Fibroblast of peridontal ligament (primary cell): ENCODE results near the gene ABHD2.

Source experiments
- DNase-seq: peaks from one replicate; pipeline ENCODE4 v3.0.0-alpha.2; 2010; ENCODE audit errors: extremely low read depth

ABHD2 gene

DNA sequence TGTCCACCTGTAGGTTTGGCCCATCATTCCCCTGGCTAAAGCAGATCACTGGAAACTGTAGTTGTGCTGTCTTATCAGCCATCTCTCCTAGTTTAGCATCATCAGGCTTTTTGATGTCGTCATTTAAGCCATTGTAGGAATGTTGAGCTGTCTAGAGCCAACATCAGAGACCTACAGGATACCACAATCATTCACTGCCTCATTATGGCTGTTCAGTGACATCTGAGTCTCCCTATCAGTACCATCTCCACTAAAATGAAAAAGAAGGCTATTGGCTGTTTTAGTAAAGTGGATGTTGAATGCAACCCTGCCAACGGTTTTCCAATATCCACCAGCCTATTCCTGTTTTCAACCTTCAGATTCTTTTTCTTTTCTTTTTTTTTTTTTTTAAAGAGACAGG is 103.9 kb downstream of the ABHD2 start:
- DNase-seq = no peak

GRCh38 chr15:89192766-89193165 is 104.5 kb downstream of the ABHD2 start:
- DNase-seq = no peak

- no peak for DNase-seq
These were observed 106.4 kb downstream of the ABHD2 start for GRCh38 chr15:89194608-89195007.

DNA sequence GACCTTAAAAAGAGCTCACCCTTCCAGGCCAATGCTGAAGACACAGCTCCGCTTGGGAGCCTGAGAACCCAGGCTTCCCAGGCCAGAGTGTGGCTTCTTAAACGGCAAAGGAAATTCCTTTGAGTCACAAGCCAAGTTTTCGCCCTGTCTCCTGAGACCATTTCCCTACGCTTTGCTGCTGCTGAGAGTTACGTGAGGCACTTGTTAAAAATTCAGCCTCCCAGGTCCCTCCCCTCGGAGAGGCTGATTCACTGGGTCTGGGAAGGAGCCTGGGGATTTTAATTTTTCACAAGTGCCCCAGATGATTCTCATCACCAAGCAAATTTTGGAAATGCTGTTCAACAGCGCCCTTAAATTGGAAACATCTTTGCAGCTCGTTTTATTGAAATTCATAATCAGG is 107.6 kb downstream of the ABHD2 start:
- DNase-seq = peak; percentile 95

DNA sequence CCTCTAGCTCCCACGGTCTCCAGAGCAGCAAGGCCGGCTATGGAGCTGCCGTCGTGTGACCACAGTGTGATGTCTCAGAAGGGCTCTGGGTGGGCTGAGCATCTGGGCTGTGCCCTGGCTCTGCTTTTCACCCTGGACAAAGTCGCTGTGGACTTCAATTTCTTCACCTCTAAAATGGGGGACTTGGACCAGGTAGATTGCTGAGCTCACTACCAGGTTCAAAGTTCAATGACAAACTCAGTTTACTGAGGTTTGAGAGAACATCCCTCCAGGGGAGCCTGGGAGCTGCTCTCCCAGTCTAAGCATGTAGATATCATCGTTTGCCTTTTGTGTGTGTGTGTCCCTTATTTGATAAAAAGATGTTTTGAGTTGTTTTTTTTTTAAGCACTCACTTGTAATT is 108.0 kb downstream of the ABHD2 start:
- no peak for DNase-seq

- no peak for DNase-seq
These were observed 108.7 kb downstream of the ABHD2 start for GRCh38 chr15:89196994-89197393.

DNA sequence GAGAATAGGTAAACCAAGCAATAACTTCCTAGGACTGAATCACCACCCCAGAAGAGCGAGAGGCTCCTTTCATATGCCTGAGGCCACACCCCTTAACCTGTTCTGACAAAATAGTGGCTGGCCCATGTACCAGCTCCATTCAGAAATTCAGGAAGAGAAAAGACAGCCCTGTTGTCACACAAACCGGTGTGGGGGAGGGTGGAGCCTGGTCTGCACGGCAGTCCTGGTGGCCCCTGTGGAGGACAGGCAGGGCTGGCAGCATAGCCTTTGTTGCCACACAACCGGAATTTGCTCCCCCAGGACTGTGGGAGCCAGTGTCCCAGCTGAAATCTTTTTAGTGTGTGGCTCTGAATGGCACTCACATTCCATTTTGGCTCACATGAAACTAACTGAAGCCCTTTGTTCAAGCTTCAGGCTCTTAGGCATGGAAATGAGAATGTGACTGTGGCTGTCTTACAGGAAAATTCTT is 109.3 kb downstream of the ABHD2 start:
- no peak for DNase-seq

DNA sequence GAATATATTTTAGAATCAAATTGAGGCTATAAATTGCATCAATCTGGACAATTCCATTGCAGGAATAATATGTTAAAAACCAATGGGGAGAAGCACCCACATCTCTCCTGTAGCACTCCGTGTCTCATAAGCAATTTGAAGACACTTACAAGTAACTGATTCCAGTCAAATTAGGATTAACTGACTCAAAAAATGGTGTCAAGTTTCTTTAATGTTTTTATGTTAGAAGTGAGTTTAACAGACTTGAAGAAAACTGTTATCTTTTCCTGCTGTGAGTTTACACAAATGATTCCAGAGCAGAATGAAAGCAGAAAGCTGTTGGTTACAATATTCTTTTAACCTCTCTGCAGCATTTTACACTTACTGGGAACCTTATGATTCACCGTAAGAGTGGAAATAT is 109.9 kb downstream of the ABHD2 start:
- DNase-seq = no peak

DNA sequence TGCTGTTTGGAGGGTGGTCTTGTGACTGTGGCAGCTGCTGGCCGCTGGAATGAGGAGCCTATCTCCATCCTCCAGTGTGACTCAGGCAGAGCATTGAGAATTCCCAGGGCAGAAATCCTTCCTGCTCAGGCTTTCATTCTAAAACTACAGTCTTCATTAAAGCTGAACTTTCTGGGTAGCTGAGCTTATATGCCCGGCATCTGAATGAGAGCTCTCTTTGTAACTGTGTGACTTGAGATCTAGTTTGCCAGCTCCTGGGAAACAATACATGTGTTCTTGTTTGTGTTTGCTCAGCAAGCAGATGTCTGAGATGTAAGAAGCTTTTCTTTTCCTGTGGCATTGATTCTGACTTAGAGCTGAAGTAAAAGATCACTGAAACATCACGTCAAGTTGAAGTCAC is 110.7 kb downstream of the ABHD2 start:
- DNase-seq = peak; percentile 22

- DNase-seq = no peak
These were observed 111.5 kb downstream of the ABHD2 start for GRCh38 chr15:89199746-89200145.

DNA sequence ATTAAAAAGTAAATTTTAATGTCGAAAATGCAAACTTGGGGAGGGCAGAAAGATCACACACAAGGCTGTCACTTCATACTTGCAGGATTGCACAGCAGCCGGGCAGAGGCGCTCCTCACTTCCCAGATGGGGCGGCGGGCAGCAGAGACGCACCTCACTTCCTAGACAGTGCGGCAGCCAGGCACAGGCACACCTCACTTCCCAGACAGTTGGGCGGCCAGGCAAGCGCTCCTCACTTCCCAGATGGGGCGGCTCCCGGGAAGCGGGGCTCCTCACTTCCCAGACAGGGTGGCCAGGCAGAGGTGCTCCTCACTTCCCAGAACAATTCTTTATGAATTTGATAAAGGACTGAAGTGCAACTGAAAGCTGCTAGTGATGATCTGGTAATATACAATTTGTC is 111.9 kb downstream of the ABHD2 start:
- no peak for DNase-seq

DNA sequence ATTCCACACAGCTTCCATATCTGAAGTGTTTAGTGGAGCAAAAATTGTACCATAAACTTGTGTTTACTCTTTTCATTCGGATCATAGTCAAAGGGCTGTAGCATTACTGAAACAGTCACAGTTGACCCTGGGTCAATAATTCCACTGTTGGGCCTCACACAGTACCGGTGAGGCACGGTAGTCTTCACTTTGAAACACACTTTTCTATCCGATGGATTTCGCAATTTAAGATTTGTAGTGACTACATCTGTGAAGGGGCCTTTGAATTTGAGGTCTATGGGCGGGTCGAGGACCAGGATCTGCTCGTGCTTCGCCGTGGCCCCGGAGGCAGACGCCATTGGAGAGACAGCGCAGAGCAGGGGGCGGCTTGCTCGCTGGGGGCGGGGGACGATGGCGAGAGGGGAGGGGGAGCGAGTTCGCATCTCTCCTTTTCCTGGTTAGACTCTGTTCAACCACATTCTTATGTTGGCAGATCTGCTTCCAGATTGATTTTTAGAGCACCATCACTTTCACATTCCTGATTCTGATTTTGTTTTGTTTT is 113.3 kb downstream of the ABHD2 start:
- no peak for DNase-seq

GRCh38 chr15:89203705-89204273 is 115.5 kb downstream of the ABHD2 start:
- DNase-seq = no peak

DNA sequence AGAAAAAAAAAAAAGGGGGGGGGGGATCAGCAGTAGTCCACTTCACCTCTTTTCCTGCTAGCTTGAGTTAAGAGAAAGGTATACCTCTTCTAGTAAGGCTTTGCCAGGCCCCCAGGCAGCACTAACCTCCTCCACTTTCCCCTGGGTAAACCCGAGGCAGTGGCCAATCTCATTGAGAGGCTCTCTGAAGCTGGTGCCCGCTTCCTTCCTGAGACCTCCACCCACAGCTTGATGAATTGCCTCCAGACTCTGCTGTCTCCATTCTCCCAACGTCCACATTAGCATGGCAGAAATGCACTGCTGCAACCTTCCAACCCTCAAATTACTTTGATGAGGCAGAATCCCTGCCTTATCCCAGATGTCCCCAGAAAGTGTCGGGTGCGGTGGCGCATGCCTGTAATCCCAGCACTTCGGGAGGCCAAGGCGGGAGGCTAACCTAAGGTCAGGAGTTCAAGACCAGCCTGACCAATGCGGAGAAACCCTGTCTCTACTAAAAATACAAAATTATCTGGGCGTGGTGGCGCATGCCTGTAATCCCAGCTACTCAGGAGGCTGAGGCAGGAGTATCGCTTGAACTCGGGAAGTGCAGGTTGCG is 117.8 kb downstream of the ABHD2 start:
- no peak for DNase-seq

GRCh38 chr15:89206908-89207331 is 118.7 kb downstream of the ABHD2 start:
- peak; percentile 64 for DNase-seq

GRCh38 chr15:89208256-89208655 is 120.0 kb downstream of the ABHD2 start:
- no peak for DNase-seq

DNA sequence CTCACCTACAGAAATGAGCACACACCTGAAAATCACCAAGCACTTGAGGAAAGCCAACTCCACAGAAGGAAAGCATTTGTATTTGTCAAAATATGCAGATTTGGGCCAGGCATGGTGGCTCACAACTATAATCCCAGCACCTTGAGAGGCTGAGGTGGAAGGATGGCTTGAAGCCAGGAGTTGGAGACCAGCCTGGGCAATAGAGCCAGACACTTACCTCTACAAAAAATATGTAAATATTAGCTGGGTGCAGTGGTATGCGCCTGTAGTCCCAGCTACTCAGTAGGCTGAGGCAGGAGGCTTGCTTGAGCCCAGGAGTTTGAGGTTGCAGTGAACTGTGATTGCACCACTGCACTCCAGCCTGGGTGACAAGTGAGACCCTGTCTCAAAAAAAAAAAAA is 120.8 kb downstream of the ABHD2 start:
- no peak for DNase-seq

DNA sequence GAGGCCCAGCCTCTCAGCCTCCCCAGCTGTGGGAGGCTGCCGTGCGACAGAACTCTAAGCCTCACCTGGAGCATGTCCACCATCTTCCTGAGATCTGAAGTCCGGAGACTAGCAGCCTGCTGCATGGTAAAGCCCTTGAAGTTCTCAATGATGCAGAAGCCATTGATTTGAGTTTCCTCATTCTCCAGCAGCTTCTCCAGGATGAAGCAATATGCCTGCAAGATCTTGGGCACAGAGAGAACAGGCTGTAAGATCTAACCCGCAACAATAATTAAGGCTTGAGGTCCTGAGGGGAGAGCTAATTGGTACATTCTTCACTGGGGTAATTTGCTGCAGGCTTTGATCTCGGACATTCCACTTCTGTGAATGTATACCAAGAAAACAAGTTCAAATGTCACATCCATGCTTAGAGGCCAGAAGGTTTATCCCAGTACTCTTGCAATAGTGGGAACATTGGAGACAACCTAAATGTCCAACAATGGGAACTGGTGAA is 123.5 kb downstream of the ABHD2 start:
- DNase-seq = peak; percentile 38

DNA sequence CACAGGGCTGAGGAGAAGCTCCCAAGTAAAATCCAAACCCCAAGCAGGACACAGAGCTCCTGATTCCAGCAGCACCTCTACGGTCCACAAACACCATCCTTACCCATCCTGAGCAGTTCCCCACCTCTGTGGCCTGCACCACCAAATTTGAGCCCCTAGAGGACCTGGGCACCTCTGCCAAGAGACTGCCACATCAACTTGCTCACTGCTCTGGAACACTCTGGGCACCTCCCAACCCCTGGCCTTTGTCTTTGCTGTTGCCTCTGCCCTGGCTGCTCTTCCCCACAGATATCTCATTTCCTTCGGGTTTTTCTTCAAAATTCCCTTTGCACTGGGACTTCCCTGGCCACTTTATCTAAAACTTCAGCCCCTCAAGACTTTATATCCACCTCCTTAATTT is 127.4 kb downstream of the ABHD2 start:
- DNase-seq = no peak

DNA sequence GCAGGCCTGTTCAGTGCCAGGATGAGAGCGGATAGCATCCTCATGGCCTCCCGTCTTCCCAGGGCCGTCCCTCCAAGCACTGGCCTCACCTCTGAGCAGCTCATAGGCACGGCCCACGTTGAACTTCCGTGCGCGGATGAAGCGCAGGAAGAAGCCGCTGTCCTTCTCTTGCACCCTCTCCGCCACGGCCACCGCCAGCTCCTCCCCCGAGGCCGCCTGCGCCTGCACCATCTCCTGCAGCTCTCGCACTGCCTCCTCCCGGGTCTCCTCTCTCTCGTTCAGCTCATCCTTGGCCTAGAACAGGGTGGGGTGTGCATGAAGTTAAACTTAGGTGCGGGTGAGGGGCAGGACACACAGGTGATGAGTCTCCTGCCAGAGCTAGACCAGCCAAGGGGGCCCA is 128.8 kb downstream of the ABHD2 start:
- no peak for DNase-seq

DNA sequence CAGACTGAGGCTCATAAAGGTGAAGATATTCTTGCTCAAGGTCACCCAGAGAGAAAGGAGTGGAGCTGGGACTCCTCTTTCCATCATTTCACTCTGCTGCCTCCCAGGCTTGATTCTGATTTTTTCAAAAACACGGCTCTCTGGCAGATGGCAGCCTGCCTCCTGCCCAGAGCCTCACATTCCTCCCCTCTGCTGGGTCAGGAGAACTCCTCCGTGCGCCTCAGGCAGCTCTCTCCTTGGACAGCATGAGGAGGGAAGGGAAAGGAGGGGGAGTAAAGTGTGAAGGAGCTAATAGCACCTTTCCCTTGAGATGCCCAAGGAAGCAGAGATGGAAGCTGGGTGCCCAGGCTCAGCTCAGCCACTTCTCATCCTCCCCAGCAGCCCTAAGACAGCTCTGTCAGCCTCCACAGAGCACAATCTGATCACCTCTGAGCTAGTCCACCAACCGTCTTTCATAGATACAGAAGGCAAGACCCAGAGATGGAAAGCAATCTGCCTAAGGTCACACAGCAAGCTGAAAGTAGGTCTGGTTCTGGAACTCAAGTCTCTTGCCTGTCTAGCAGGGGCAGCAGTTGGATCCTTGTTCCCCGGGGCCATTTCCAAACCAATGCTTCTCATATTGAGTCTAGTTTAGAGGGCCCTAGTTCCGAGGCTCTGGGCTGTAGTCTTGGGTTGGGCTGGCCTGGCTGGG is 129.6 kb downstream of the ABHD2 start:
- no peak for DNase-seq

DNA sequence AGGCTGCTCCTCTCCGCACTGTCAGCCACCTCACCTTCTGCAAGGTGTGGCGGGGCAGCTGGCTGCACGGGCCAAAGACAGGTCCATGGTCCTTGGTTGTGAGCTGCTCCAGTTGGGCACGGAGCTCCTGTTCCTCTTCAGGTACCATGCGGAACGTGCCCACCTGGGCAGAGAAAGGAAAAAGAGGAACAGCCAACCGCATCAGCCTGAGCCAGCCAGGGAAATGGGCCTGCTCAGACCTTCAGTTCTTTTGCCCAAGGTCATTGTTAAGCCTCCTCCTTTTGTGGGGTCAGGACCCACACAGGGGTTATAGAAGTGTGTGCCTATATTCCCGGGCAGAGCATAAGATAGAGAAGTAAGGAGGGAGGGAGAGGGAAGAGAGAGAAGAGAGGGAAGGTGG is 130.3 kb downstream of the ABHD2 start:
- no peak for DNase-seq

GRCh38 chr15:89221543-89221942 is 133.3 kb downstream of the ABHD2 start, which contains the start of gene RLBP1:
TSS of gene RLBP1 (minus strand) at chr15:89221579. CDS start at chr15:89218975, 2,604 bp downstream.
- DNase-seq = no peak
